Spleen (tissue), 11 donors: ENCODE measurements around the gene ERC2. TPM values are rescaled to one million over a fixed set of nuclear protein-coding genes. Genes with fewer than 3 reads are reported as not detected.

Source experiments
- DNase-seq: peaks from one replicate; pipeline ENCODE4 v3.0.0-alpha.2; 2020
- H3K27ac ChIP-seq, 8 donors: fragments of 200-600 bp; sonication (generic) in 7 of 8; 1 replicate in 4 of 8; 2 replicates in 4 of 8; pipeline versions ENCODE4 v1.5.0 to v1.8.0; 2016 to 2021; ENCODE audit warnings: inconsistent platforms in 4 of 8, mild to moderate bottlenecking in 4 of 8, moderate library complexity in 1 of 8
- H3K27me3 ChIP-seq, 7 donors: fragments of 200-600 bp; sonication (generic) in 6 of 7; replicated peaks in 1 of 7; 1 replicate in 4 of 7; 2 replicates in 3 of 7; pipeline versions ENCODE4 v1.5.0 to v1.8.0; 2016 to 2021; ENCODE audit warnings: inconsistent platforms in 3 of 7, mild to moderate bottlenecking in 1 of 7
- H3K36me3 ChIP-seq, 6 donors: fragments of 200-600 bp; sonication (generic) in 5 of 6; 1 replicate in 4 of 6; 2 replicates in 2 of 6; pipeline versions ENCODE4 v1.5.0 to v1.8.0; 2016 to 2021; ENCODE audit warnings: inconsistent platforms in 2 of 6
- H3K4me1 ChIP-seq, 6 donors: fragments of 200-600 bp; sonication (generic) in 5 of 6; 1 replicate in 3 of 6; 2 replicates in 3 of 6; pipeline versions ENCODE4 v1.5.0 to v1.8.0; 2016 to 2021; ENCODE audit warnings: inconsistent platforms in 3 of 6
- H3K4me3 ChIP-seq, 8 donors: fragments of 200-600 bp; sonication (generic) in 7 of 8; 1 replicate in 4 of 8; 2 replicates in 4 of 8; pipeline versions ENCODE4 v1.5.0 to v1.8.0; 2016 to 2021; ENCODE audit warnings: inconsistent platforms in 4 of 8, mild to moderate bottlenecking in 4 of 8, moderate library complexity in 2 of 8
- H3K9me3 ChIP-seq, 8 donors: fragments of 200-600 bp; sonication (generic) in 7 of 8; 1 replicate in 4 of 8; 2 replicates in 4 of 8; pipeline versions ENCODE4 v1.5.0 to v1.8.0; 2016 to 2021; ENCODE audit warnings: inconsistent platforms in 4 of 8
- POLR2A ChIP-seq, 3 donors: fragments of 450-650 bp; IDR thresholded peaks; one replicate each; pipeline ENCODE4 v1.5.1; 2017; ENCODE audit warnings: antibody characterized with exemption in 3 of 3, mild to moderate bottlenecking in 1 of 3
- POLR2AphosphoS5 ChIP-seq, 3 donors: sonication (generic); formaldehyde crosslinking; IDR thresholded peaks; one replicate each; pipeline ENCODE4 v1.5.1; 2017; ENCODE audit warnings: antibody characterized with exemption in 3 of 3
- WGBS, 5 donors: extraction: QIAGEN DNeasy Blood & Tissue Kit in 3 of 5; methylation state at CpG; one replicate each; pipeline versions ENCODE4 v1.1.5 to v1.1.7; 2013 to 2018; 5-methylcytosine and 5-hydroxymethylcytosine counted together
- intact Hi-C: fragments of 100-400 bp; cut with DNase I; formaldehyde crosslinking; loops from one replicate; pipeline ENCODE4 v1.15.0; 2023; ENCODE audit warnings: low total_unique reads
- polyA plus RNA-seq, 3 donors: library from polyadenylated mRNA; stranded (reverse); fragments of 200-250 nt; gene quantifications; one replicate each; pipeline ENCODE4 v1.2.1, GENCODE V29; 2013
- total RNA-seq, 7 donors: library from RNA; depleted of rRNA in 3 of 7; stranded (reverse); fragments of >200 nt in 3 of 7; fragmentation: NEBNext Ultra II Directional in 4 of 7; extraction: Animal tissue kit (Norgen Biotek cat#: 25700) in 4 of 7; gene quantifications; one replicate each; pipeline versions ENCODE4 v1.1.0 to v1.2.1, GENCODE V29; 2016 to 2021
- TF ChIP-seq, protein P1 (sequence below), 11 experiments: fragments of 200-600 bp in 7 of 11; fragments of 450-650 bp in 4 of 11; sonication (generic) in 4 of 11; IDR thresholded peaks in 8 of 11; conservative IDR thresholded peaks in 3 of 11; 1 replicate in 7 of 11; 2 replicates in 4 of 11; pipeline versions ENCODE4 v1.4.0 to v1.8.0; 2016 to 2021; ENCODE audit warnings: antibody characterized with exemption in 11 of 11, inconsistent platforms in 4 of 11, mild to moderate bottlenecking in 1 of 11
- donor health status: healthy with polysubstance abuse.
- donor health status: DM: no; HTN: no; CAD: no; lungs with moderate emphysema.
- donor health status: DM: no; HTN: no; CAD: no.
- donor health status: Bipolar disorder and iron deficiency.
- donor health status: healthy.
- donor health status: DM: no; HTN: no; CAD: no.
- donor health status: DM: yes; HTN: yes; CAD: no.

The ERC2 gene
- total and polyA plus RNA-seq, 10 donors: 0.04 to 4.9 (median 0.39) TPM

- no peak for TF ChIP-seq POLR2A (IDR thresholded peaks at IDR 0.05)
- TF ChIP-seq, protein P1, sequence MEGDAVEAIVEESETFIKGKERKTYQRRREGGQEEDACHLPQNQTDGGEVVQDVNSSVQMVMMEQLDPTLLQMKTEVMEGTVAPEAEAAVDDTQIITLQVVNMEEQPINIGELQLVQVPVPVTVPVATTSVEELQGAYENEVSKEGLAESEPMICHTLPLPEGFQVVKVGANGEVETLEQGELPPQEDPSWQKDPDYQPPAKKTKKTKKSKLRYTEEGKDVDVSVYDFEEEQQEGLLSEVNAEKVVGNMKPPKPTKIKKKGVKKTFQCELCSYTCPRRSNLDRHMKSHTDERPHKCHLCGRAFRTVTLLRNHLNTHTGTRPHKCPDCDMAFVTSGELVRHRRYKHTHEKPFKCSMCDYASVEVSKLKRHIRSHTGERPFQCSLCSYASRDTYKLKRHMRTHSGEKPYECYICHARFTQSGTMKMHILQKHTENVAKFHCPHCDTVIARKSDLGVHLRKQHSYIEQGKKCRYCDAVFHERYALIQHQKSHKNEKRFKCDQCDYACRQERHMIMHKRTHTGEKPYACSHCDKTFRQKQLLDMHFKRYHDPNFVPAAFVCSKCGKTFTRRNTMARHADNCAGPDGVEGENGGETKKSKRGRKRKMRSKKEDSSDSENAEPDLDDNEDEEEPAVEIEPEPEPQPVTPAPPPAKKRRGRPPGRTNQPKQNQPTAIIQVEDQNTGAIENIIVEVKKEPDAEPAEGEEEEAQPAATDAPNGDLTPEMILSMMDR (IDR thresholded peaks at IDR 0.05 in 8 of 11, conservative IDR thresholded peaks at IDR 0.05 in 3 of 11): no peak
- no peak for TF ChIP-seq POLR2AphosphoS5 (IDR thresholded peaks at IDR 0.05)
- H3K27ac ChIP-seq: no peak overlapping the region
- WGBS, 5 donors: 74 to 90% (median 80%) methylated on average over 3 of the region's 3 CpGs
- no peaks in the 10 kb centered on the region for H3K36me3 ChIP-seq
- H3K9me3 ChIP-seq: no peaks in the 10 kb centered on the region
- intact Hi-C loops: no loop called here
- H3K27me3 ChIP-seq: no peaks in the 10 kb centered on the region
- no peak overlapping the region for H3K4me3 ChIP-seq
- H3K4me1 ChIP-seq: no peaks in the 10 kb centered on the region
- no peak for DNase-seq
Measured at GRCh38 chr3:55525436-55525835, 942.8 kb downstream of the ERC2 start.

GRCh38 chr3:55524565-55525244 is 943.6 kb downstream of the ERC2 start:
- 73 to 88% (median 76%) methylated on average over 4 of the region's 4 CpGs for WGBS, 5 donors
- TF ChIP-seq POLR2AphosphoS5 (IDR thresholded peaks at IDR 0.05) (no peak), POLR2A (IDR thresholded peaks at IDR 0.05) (no peak)
- TF ChIP-seq, protein P1 (IDR thresholded peaks at IDR 0.05 in 8 of 11, conservative IDR thresholded peaks at IDR 0.05 in 3 of 11): no peak
- DNase-seq: no peak
- Histone ChIP-seq H3K36me3 (no peaks in the 10 kb centered on the region), H3K4me1 (no peaks in the 10 kb centered on the region), H3K9me3 (no peaks in the 10 kb centered on the region), H3K27me3 (no peaks in the 10 kb centered on the region), H3K4me3 (no peak overlapping the region), H3K27ac (no peak overlapping the region)
- intact Hi-C loops: no loop called here

DNA sequence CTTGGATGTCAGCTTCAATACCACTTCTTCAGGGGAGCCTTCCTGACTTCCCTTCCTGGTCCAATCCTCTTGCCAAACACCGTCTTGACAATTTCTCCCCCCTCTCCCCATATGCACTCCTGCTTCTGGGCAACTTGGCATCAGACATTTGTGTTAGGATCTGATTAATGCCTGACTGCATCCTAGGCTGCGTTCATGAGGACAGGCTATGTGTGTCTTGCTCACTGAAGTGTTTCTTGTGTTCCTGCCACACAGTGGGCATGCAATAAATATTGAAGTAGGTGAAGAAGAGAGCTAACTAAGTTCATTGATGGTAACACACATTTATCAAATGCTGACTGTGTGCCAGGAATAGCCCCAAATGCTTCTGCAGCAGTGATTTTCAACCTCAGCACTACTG is 944.8 kb downstream of the ERC2 start:
- 60 to 87% (median 81%) methylated on average over 2 of the region's 2 CpGs for WGBS, 5 donors
- intact Hi-C loops: no loop called here
- Histone ChIP-seq H3K36me3 (no peaks in the 10 kb centered on the region), H3K4me1 (no peaks in the 10 kb centered on the region), H3K4me3 (no peak overlapping the region), H3K27me3 (no peaks in the 10 kb centered on the region), H3K9me3 (no peaks in the 10 kb centered on the region), H3K27ac (no peak overlapping the region)
- TF ChIP-seq, protein P1 (IDR thresholded peaks at IDR 0.05 in 8 of 11, conservative IDR thresholded peaks at IDR 0.05 in 3 of 11): no peak
- no peak for TF ChIP-seq POLR2AphosphoS5 (IDR thresholded peaks at IDR 0.05)
- TF ChIP-seq POLR2A (IDR thresholded peaks at IDR 0.05): no peak
- no peak for DNase-seq

DNA sequence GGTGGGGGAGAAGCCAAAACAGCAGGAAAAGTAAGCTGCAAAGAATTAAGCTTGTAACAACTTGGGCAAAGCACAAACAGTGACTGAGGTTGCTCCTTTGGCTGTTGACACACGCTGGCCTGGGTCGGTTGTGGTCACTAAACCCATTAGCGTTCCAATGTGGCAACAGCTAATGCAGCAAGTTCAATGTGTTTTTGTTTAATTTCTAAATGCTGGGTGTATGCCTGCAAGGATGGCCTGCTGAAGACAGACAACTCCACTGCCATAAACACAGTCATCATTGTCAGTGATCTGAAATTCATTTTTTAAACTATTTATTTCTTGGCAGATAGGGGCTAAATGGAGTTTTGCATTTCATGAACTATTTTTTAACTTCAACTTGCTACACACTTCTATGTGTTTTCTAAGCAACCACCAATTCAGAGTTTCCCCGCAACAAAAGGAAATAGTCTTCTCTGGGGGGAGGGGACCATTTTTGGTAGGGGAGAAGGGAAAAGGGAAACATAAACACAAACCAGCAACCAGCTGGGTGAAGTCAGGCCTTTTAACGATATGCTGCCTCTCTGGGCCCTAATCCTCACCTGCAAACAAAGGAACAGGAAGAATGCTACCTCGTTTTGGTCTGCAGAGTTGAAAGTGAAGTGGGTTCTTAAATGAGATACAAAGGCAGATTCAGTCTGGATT is 946.4 kb downstream of the ERC2 start:
- no peaks in the 10 kb centered on the region for H3K27me3 ChIP-seq
- no peak overlapping the region for H3K27ac ChIP-seq
- TF ChIP-seq POLR2A (IDR thresholded peaks at IDR 0.05) (no peak), POLR2AphosphoS5 (IDR thresholded peaks at IDR 0.05) (no peak)
- TF ChIP-seq, protein P1 (IDR thresholded peaks at IDR 0.05 in 8 of 11, conservative IDR thresholded peaks at IDR 0.05 in 3 of 11): no peak
- no peak for DNase-seq
- no peaks in the 10 kb centered on the region for H3K36me3 ChIP-seq
- intact Hi-C loops: no loop called here
- WGBS, 5 donors: 51 to 57% (median 52%) methylated on average over 6 of the region's 6 CpGs
- no peaks in the 10 kb centered on the region for H3K4me1 ChIP-seq
- H3K4me3 ChIP-seq: no peak overlapping the region
- H3K9me3 ChIP-seq: no peaks in the 10 kb centered on the region
